ENCODE measurements around the gene ATP5F1D. TPM values are rescaled to one million over a fixed set of nuclear protein-coding genes. Genes with fewer than 3 reads are reported as not detected.

The ATP5F1D gene
- total RNA-seq, 1 donor from 2014 or later = 501 TPM

DNA sequence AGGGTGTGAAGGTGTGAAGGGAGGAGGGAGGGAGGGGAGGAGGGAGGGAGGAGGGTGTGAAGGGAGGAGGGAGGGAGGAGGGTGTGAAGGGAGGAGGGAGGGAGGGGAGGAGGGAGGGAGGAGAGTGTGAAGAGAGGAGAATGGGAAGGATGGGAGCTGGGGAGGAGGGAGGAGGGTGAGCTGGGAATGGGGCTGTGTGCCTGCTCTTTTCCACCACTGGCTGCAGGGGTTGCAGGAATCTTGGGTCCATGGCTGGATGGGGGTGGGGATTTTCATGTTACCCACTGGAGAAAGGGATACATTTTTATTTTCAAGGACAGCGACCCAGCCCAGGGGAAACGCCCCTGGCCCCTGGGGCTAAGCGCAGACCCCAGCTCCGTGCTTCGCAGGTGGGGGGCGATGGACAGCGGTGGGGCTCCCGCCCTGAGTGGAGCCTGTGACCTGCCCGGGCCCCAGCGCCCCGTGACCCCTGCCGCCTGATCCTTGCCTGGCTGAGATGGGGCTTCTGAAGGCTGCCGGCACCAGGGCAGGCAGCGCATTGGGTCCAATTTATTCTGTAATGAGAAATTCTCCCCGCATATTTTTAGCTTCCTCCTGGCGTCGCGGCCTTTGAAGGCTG is 41.1 kb downstream of the ATP5F1D start:
- Histone ChIP-seq H3K27me3 (ENCODE audit: low read depth) (peaks cover 46% of the 10 kb centered on the region), H3K36me3 (peaks cover 9% of the 10 kb centered on the region), H3K9me3 (replicated peaks) (no peaks in the 10 kb centered on the region), H3K4me1 (peaks cover 20% of the 10 kb centered on the region), H3K27ac (replicated peaks) (no peak overlapping the region), H3K4me3 (no peak overlapping the region)
- TF ChIP-seq, protein P1, sequence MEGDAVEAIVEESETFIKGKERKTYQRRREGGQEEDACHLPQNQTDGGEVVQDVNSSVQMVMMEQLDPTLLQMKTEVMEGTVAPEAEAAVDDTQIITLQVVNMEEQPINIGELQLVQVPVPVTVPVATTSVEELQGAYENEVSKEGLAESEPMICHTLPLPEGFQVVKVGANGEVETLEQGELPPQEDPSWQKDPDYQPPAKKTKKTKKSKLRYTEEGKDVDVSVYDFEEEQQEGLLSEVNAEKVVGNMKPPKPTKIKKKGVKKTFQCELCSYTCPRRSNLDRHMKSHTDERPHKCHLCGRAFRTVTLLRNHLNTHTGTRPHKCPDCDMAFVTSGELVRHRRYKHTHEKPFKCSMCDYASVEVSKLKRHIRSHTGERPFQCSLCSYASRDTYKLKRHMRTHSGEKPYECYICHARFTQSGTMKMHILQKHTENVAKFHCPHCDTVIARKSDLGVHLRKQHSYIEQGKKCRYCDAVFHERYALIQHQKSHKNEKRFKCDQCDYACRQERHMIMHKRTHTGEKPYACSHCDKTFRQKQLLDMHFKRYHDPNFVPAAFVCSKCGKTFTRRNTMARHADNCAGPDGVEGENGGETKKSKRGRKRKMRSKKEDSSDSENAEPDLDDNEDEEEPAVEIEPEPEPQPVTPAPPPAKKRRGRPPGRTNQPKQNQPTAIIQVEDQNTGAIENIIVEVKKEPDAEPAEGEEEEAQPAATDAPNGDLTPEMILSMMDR (IDR thresholded peaks at IDR 0.05; ENCODE audit: borderline replicate concordance) = no peak
- DNase-seq = no peak
- intact Hi-C loops (cut with micrococcal nuclease) = no loop called here

DNA sequence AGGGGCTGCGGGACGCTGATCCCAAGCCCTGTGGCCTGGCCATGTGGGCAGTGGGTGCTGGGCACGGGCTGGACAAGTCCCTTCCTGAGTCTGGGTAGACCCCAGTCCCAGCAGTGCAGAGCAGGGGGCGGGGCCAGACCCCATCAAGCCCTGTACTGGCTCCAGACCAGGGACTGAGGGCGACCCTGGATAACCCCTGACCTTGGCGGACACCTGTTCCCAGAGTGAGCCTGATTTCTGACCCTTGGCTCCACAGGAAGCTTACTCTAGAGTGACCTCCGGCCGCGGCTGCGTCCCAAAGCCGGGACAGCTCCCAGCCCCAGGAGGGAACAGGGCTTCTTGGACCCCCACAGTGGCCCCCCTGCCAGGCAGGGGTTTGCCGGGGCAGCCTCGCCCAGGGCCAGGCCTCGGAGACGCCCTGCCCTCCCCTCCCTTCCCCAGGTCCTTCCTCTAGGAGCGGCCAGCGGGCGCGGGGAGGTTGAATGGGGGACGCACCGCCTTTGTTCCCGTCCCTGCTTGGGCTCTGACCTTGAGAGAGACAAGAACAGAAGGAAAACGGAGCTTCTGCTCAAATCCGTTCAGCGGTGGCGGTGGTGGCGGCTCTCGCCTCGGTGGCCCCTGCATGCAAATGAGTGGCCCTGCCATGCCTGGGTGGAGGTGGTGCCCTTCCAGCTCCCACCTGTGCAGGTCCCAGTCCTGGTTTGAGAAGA is 41.8 kb downstream of the ATP5F1D start:
- no peak overlapping the region for H3K27ac ChIP-seq (replicated peaks)
- no peaks in the 10 kb centered on the region for H3K9me3 ChIP-seq (replicated peaks)
- H3K4me1 ChIP-seq = peaks cover 20% of the 10 kb centered on the region
- TF ChIP-seq, protein P1 (IDR thresholded peaks at IDR 0.05; ENCODE audit: borderline replicate concordance) = no peak
- no peak overlapping the region for H3K4me3 ChIP-seq
- DNase-seq = no peak
- H3K27me3 ChIP-seq (ENCODE audit: low read depth) = peaks cover 53% of the 10 kb centered on the region
- intact Hi-C loops (cut with micrococcal nuclease) = no loop called here
- H3K36me3 ChIP-seq = peaks cover 9% of the 10 kb centered on the region

DNA sequence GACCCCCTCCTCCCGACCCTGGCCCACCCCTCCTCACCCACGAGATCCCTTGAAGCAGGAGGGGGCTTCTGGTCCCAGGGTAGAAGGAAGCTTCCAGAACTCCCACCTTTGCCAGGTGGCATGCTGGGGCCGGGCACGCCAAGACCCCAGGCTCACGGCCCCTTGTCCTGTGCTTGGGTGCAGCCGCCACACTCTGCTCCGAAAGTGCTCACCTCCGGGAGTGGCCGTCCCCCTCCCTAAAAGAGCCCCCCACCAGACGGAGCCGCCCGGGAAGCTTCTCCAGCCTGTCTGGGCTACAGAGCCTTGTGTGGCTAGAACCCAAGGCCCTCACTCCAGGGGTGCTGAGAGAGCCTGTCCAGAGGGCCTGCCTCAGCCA is 42.4 kb downstream of the ATP5F1D start:
- intact Hi-C loops (cut with micrococcal nuclease) = no loop called here
- H3K27me3 ChIP-seq (ENCODE audit: low read depth) = peaks cover 58% of the 10 kb centered on the region

DNA sequence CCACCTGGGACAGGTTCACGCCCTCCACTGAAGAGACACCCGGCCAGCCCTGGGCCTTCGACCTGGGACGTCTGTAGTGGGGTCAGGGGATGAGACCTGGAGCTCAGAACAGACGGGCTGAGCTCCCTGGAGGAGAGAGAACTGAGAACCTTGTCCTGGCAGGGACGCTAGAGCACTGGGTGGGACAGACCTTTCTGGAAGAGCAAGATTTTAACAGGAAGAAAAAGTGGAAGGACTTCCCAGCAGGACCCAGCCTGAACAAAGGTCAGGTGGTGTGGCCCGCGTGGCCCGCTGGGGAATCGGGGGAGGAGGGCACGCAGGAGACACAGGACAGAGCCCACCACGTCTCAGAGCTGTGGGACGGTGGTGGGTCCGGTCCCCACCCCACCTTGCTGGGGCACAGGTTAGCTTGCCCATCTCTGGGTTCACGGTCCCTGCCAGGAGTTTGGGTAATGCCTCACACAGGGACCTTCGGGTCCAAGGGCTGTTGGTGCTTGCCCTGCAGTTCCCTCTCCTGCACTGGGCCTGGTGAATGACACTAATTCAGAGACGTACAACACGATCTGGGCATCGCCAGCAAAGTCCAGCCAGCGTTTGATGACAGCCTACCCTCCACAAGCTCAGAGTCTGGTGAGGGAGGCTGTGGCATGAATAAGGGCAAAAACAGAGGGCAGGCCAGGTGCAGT is 42.9 kb downstream of the ATP5F1D start:
- no peak overlapping the region for H3K27ac ChIP-seq (replicated peaks)
- H3K36me3 ChIP-seq = peaks cover under 1% of the 10 kb centered on the region
- TF ChIP-seq, protein P1 (IDR thresholded peaks at IDR 0.05; ENCODE audit: borderline replicate concordance) = no peak
- H3K9me3 ChIP-seq (replicated peaks) = no peaks in the 10 kb centered on the region
- no peak for DNase-seq
- H3K4me1 ChIP-seq = peaks cover 19% of the 10 kb centered on the region
- intact Hi-C loops (cut with micrococcal nuclease) = no loop called here
- H3K4me3 ChIP-seq = no peak overlapping the region
- peaks cover 64% of the 10 kb centered on the region for H3K27me3 ChIP-seq (ENCODE audit: low read depth)

More for the DNA sequence above, 42.4 kb downstream of the ATP5F1D start:
- Histone ChIP-seq H3K4me1 (peaks cover 20% of the 10 kb centered on the region), H3K36me3 (peaks cover 6% of the 10 kb centered on the region), H3K9me3 (replicated peaks) (no peaks in the 10 kb centered on the region), H3K4me3 (no peak overlapping the region), H3K27ac (replicated peaks) (no peak overlapping the region)
- no peak for DNase-seq
- TF ChIP-seq, protein P1 (IDR thresholded peaks at IDR 0.05; ENCODE audit: borderline replicate concordance) = no peak

DNA sequence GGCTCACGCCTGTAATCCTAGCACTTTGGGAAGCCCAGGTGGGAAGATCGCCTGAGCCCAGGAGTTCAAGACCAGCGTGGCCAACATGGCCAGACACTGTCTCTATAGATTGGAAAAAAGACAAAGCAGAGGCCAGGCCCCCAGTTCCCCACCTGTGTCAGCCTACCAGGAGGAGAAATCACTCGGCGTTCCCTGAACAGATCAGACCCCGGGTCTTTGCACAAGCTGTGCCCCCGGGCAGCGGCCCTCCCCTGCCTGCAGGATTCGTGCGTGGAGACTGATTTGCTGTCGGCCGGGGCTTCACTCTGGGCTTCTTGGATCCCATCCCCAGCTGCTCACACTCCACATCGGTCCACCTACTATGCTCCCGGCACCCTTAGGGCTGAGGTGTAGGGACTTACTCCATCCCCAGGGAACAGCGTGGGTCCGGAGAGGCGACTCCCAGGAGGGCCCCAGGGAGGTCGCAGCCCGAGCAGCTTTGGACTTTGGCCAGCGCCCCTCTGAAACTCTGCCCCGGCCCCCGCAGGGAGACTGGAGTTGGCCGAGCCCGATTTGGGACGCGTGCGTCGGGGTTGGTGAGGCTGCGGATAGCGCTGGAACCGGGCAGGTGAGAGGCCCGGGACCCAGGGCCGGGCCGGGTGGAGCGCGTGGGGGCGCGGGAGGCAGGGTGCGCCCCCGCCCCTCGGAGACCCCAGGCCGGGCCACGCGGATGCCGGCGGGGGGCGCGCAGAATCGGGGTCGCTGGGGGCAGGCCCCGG is 43.6 kb downstream of the ATP5F1D start:
- no peak for DNase-seq
- TF ChIP-seq, protein P1 (IDR thresholded peaks at IDR 0.05; ENCODE audit: borderline replicate concordance) = no peak
- no peak overlapping the region for H3K27ac ChIP-seq (replicated peaks)
- no peak overlapping the region for H3K4me3 ChIP-seq
- H3K27me3 ChIP-seq (ENCODE audit: low read depth) = peaks cover 71% of the 10 kb centered on the region
- no peaks in the 10 kb centered on the region for H3K36me3 ChIP-seq
- no peaks in the 10 kb centered on the region for H3K9me3 ChIP-seq (replicated peaks)
- intact Hi-C loops (cut with micrococcal nuclease) = no loop called here
- H3K4me1 ChIP-seq = peaks cover 12% of the 10 kb centered on the region

All from left ventricle myocardium inferior (tissue), 1 donor.